ENCODE measurements around the gene IQSEC1. TPM values are rescaled to one million over a fixed set of nuclear protein-coding genes. Genes with fewer than 3 reads are reported as not detected.

The IQSEC1 gene
- total and polyA plus RNA-seq, 2 donors (not counting 1 experiment from before 2014, with no cell fraction given): 96.7 to 222 TPM

DNA sequence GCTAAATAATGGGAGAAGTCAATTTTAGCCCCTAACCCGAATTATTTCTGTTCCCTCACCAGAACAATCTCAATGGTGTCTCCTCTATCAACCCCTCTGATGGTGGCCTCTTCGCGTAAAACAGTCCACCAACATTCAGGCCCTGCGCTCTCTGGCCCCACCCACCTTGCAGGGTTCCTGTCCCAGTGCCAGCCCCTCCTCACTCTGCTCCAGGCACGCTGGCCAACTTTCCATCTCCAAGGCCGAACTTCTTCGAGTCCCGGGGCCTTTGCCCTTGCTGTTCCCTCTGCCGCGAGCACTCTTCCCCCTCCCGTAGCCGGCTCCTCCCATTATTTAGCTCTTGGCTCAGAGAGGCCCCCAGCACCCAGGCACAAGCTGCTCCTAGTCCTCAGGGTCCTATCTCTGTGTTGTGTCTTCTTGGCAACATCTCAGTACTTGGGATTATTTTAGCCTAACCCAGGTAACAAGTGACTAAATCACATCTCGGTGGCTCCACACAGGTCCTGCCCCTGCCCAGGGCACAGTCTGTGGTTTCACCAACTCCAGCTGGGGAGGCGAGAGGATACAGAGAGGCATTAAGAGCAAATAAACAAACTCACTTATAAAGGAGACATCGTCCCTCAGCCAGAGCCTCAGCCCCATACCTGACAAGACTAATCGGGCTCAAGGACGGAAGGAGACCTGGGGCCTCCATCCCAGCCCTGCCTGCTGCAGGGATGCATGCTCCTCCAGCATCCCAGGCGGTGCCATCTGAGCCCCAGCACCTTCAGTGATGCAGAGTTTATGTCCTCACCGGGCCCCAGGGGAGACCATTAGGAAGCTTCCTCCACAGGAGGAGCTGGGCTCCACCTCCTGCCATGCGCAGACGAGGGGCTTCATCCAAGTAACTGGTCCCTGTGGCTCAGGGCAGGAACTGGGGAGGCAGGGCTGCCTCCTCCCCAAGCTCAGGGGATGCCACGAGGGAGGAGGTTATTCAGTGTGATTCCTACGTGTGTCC is 19.7 kb upstream of the IQSEC1 start:
- no peak for TF ChIP-seq CTCF (IDR thresholded peaks at IDR 0.05)
- no peak for TF ChIP-seq EZH2 (IDR thresholded peaks at IDR 0.05; ENCODE audit: borderline replicate concordance, insufficient read depth, low read depth, low read length, poor library complexity, severe bottlenecking)
- H3K9ac ChIP-seq (ENCODE audit: low read length): no peak overlapping the region
- H3K4me1 Mint-ChIP-seq: peaks cover 59% of the 10 kb centered on the region
- peak overlapping the region; percentile 81 for H3K27ac Mint-ChIP-seq
- POLR2A ChIA-PET: interaction anchor here (1.3 to 2.3 kb wide), 4 partner anchors 18 to 359 kb away, joined by 4 to 8 read pairs (median 8); partner anchors contain the start of gene IQSEC1
- no peaks in the 10 kb centered on the region for H3K9me3 Mint-ChIP-seq (ENCODE audit: insufficient read depth)
- WGBS (ENCODE audit: insufficient coverage): 82% methylated on average over 22 of the region's 23 CpGs
- H4K20me1 ChIP-seq (ENCODE audit: control insufficient read depth, insufficient read depth, low read length, poor library complexity, severe bottlenecking): no peaks in the 10 kb centered on the region
- no peak overlapping the region for H3K4me3 ChIP-seq (ENCODE audit: control extremely low read depth in 1 of 5, extremely low read depth in 1 of 5, insufficient read depth in 1 of 5, low read depth in 2 of 5, low read length in 4 of 5)
- H3K4me2 ChIP-seq (replicated peaks; ENCODE audit: low read depth, low read length, poor library complexity, severe bottlenecking): peak overlapping the region; percentile 59
- peaks cover 0 to 14% (median 2%) of the 10 kb centered on the region in 4 experiments for H3K27me3 ChIP-seq (replicated peaks in 1 of 4; ENCODE audit: control extremely low read depth in 1 of 4, control insufficient read depth in 3 of 4, insufficient read depth in 4 of 4, low read length in 3 of 4)
- H3K79me2 ChIP-seq (ENCODE audit: control insufficient read depth, insufficient read depth, low read length): peaks cover 16% of the 10 kb centered on the region
- peaks cover 16% of the 10 kb centered on the region for H3K27me3 Mint-ChIP-seq
- H3K36me3 ChIP-seq (replicated peaks in 1 of 2; ENCODE audit: control extremely low read depth in 1 of 2, control insufficient read depth in 1 of 2, extremely low read depth in 1 of 2, insufficient read depth in 2 of 2, low read length in 1 of 2): no peaks in the 10 kb centered on the region
- H3K9me3 ChIP-seq (ENCODE audit: control extremely low read depth in 1 of 3, control insufficient read depth in 2 of 3, insufficient read depth in 1 of 3, low read length in 2 of 3): peaks cover 0 to 18% (median 0%) of the 10 kb centered on the region in 3 donors
- CTCF ChIA-PET: interaction anchor here (0.6 to 6.4 kb wide), 50 partner anchors 11 to 786 kb away, joined by 3 to 114 read pairs (median 6); partner anchors contain the start of genes IQSEC1 and RPL32
- no peak for DNase-seq
- H3K4me1 ChIP-seq (ENCODE audit: control insufficient read depth in 2 of 2, insufficient read depth in 2 of 2, low read length in 2 of 2): peaks cover 38 to 59% of the 10 kb centered on the region in 2 donors
- intact Hi-C loops (cut with micrococcal nuclease): loop anchor here (1.0 to 10.0 kb wide), 7 partner anchors 17 to 359 kb away; no protein-coding TSS in a partner anchor
- no peak overlapping the region for H3K4me3 Mint-ChIP-seq
- H3K27ac ChIP-seq (ENCODE audit: low read length in 2 of 2): no peak overlapping the region
- no peak for ATAC-seq (ENCODE audit: low read depth)
- H2AFZ ChIP-seq (ENCODE audit: insufficient read depth, low read depth, low read length, poor library complexity, severe bottlenecking): no peak overlapping the region
